Brain pericyte (primary cell): Measurements from ENCODE around the gene RIN2.

Source experiments
- DNase-seq: peaks from one replicate; pipeline ENCODE4 v3.0.0-alpha.2; 2012; ENCODE audit warnings: low read depth, low spot score

Gene RIN2

GRCh38 chr20:19758133-19758500 is at the start of gene RIN2:
TSS of gene RIN2 (plus strand) at chr20:19758258. CDS start at chr20:19889602, 131,344 bp downstream.
- DNase-seq = no peak

GRCh38 chr20:19709635-19710335 is 48.3 kb upstream of the RIN2 start:
- no peak for DNase-seq

GRCh38 chr20:19710336-19711120 is 47.5 kb upstream of the RIN2 start:
- DNase-seq = no peak

- no peak for DNase-seq
These were observed 46.9 kb upstream of the RIN2 start for GRCh38 chr20:19711126-19711525.

- no peak for DNase-seq
These were observed 45.3 kb upstream of the RIN2 start for GRCh38 chr20:19712721-19713260.

GRCh38 chr20:19713822-19714578 is 44.1 kb upstream of the RIN2 start:
- no peak for DNase-seq

GRCh38 chr20:19714579-19714840 is 43.5 kb upstream of the RIN2 start:
- DNase-seq = no peak

- DNase-seq = no peak
These were observed 42.1 kb upstream of the RIN2 start for GRCh38 chr20:19715986-19716385.

GRCh38 chr20:19718880-19719279 is 39.2 kb upstream of the RIN2 start:
- no peak for DNase-seq

GRCh38 chr20:19720991-19721390 is 37.1 kb upstream of the RIN2 start:
- DNase-seq = no peak

- no peak for DNase-seq
These were observed 35.0 kb upstream of the RIN2 start for GRCh38 chr20:19723051-19723450.

- no peak for DNase-seq
These were observed 34.1 kb upstream of the RIN2 start for GRCh38 chr20:19723813-19724430.

GRCh38 chr20:19725373-19725772 is 32.7 kb upstream of the RIN2 start:
- DNase-seq = no peak

- DNase-seq = no peak
These were observed 32.1 kb upstream of the RIN2 start for GRCh38 chr20:19725814-19726525.

GRCh38 chr20:19727251-19727847 is 30.7 kb upstream of the RIN2 start:
- no peak for DNase-seq

- DNase-seq = no peak
These were observed 28.4 kb upstream of the RIN2 start for GRCh38 chr20:19729672-19730071.

GRCh38 chr20:19730706-19731105 is 27.4 kb upstream of the RIN2 start:
- no peak for DNase-seq

- no peak for DNase-seq
These were observed 23.2 kb upstream of the RIN2 start for GRCh38 chr20:19734811-19735210.

- no peak for DNase-seq
These were observed 22.6 kb upstream of the RIN2 start for GRCh38 chr20:19735446-19735845.

- DNase-seq = no peak
These were observed 21.0 kb upstream of the RIN2 start for GRCh38 chr20:19737025-19737424.

GRCh38 chr20:19738951-19739350 is 19.1 kb upstream of the RIN2 start:
- DNase-seq = no peak
